Colonic mucosa (tissue), 4 donors: Measurements from ENCODE around the gene HERC6. TPM values are rescaled to one million over a fixed set of nuclear protein-coding genes. Genes with fewer than 3 reads are reported as not detected.

Experiments used
- DNase-seq: peaks from one replicate; pipeline ENCODE4 v3.0.0-alpha.2; 2020
- H3K27ac ChIP-seq: fragments of 200-600 bp; one replicate; pipeline ENCODE4 v1.8.0; 2021
- H3K27me3 ChIP-seq: fragments of 200-600 bp; one replicate; pipeline ENCODE4 v1.8.0; 2021
- H3K36me3 ChIP-seq: fragments of 200-600 bp; one replicate; pipeline ENCODE4 v1.8.0; 2021
- H3K4me1 ChIP-seq: fragments of 200-600 bp; one replicate; pipeline ENCODE4 v1.8.0; 2021; ENCODE audit warnings: mild to moderate bottlenecking
- H3K4me3 ChIP-seq: fragments of 200-600 bp; one replicate; pipeline ENCODE4 v1.8.0; 2021
- H3K9ac ChIP-seq, 2 donors: one replicate each; pipeline ENCODE4 v1.7.0; 2013; ENCODE audit warnings: control low read depth in 2 of 2, low read depth in 2 of 2, low read length in 2 of 2
- H3K9me3 ChIP-seq: fragments of 200-600 bp; one replicate; pipeline ENCODE4 v1.8.0; 2021
- CTCF ChIP-seq: fragments of 200-600 bp; IDR thresholded peaks from one replicate; pipeline ENCODE4 v1.8.0; 2022; ENCODE audit warnings: antibody characterized with exemption, mild to moderate bottlenecking
- intact Hi-C: fragments of 100-400 bp; cut with DNase I; formaldehyde crosslinking; loops from one replicate; pipeline ENCODE4 v1.14.1; 2022
- total RNA-seq, 2 donors: library from RNA; stranded (reverse); fragmentation: NEBNext Ultra II Directional in 1 of 2; extraction: Animal tissue kit (Norgen Biotek cat#: 25700) in 1 of 2; gene quantifications; one replicate each; pipeline ENCODE4 v1.2.1, GENCODE V29; 2021
- donor health status: healthy.
- donor health status: DM: no; HTN: no; CAD: no.
- donor health status: DM: no; HTN: no; CAD: no.

Gene HERC6
- total RNA-seq, 2 donors from 2014 or later: 6.2 to 6.3 TPM

GRCh38 chr4:88477229-88477860 is 98.7 kb downstream of the HERC6 start:
- Histone ChIP-seq H3K36me3 (no peaks in the 10 kb centered on the region), H3K9ac (no peak overlapping the region), H3K4me1 (no peaks in the 10 kb centered on the region), H3K4me3 (no peak overlapping the region), H3K27me3 (no peaks in the 10 kb centered on the region), H3K27ac (no peak overlapping the region), H3K9me3 (no peaks in the 10 kb centered on the region)
- DNase-seq: no peak
- intact Hi-C loops: no loop called here
- TF ChIP-seq CTCF: no peak

GRCh38 chr4:88478247-88478646 is 99.6 kb downstream of the HERC6 start:
- no peak for TF ChIP-seq CTCF
- intact Hi-C loops: no loop called here
- no peaks in the 10 kb centered on the region for H3K4me1 ChIP-seq
- H3K9me3 ChIP-seq: no peaks in the 10 kb centered on the region
- no peak overlapping the region for H3K27ac ChIP-seq
- no peaks in the 10 kb centered on the region for H3K27me3 ChIP-seq
- no peak overlapping the region for H3K9ac ChIP-seq
- H3K36me3 ChIP-seq: no peaks in the 10 kb centered on the region
- DNase-seq: no peak
- H3K4me3 ChIP-seq: no peak overlapping the region

- Histone ChIP-seq H3K9me3 (no peaks in the 10 kb centered on the region), H3K27me3 (no peaks in the 10 kb centered on the region), H3K36me3 (no peaks in the 10 kb centered on the region), H3K4me1 (no peaks in the 10 kb centered on the region), H3K4me3 (no peak overlapping the region), H3K9ac (no peak overlapping the region), H3K27ac (no peak overlapping the region)
- TF ChIP-seq CTCF: no peak
- intact Hi-C loops: no loop called here
- no peak for DNase-seq
Observed at GRCh38 chr4:88481537-88481936, 102.9 kb downstream of the HERC6 start.

- H3K36me3 ChIP-seq: no peaks in the 10 kb centered on the region
- no peak overlapping the region for H3K4me3 ChIP-seq
- H3K9me3 ChIP-seq: no peaks in the 10 kb centered on the region
- no peak for DNase-seq
- no peak for TF ChIP-seq CTCF
- intact Hi-C loops: no loop called here
- H3K27ac ChIP-seq: no peak overlapping the region
- no peaks in the 10 kb centered on the region for H3K27me3 ChIP-seq
- no peak overlapping the region for H3K9ac ChIP-seq
- H3K4me1 ChIP-seq: no peaks in the 10 kb centered on the region
Observed at GRCh38 chr4:88489100-88489761, 110.6 kb downstream of the HERC6 start.

Other genes with a start within 250 kb of the HERC6 start
- gene ABCG2, start 220.2 kb upstream of the HERC6 start, total RNA-seq: 10 to 100 TPM in 1 of 2 donors, 1 to 10 TPM in 1; 7.5 to 18.8 TPM
- 1 to 10 TPM; 7.8 to 8.3 TPM for gene PPM1K, start 94.3 kb upstream of the HERC6 start, total RNA-seq
- gene HERC5, start 78.3 kb downstream of the HERC6 start, total RNA-seq: 1 to 10 TPM in 1 of 2 donors, under 1 TPM in 1; 0.79 to 1.4 TPM
- gene PYURF, start 144.9 kb downstream of the HERC6 start, total RNA-seq: 10 to 100 TPM; 58.6 to 68.6 TPM
- gene HERC3, start 213.6 kb downstream of the HERC6 start, total RNA-seq: 10 to 100 TPM; 23.0 to 51.4 TPM